Measurements from ENCODE around the gene EDA.

EDA gene

DNA sequence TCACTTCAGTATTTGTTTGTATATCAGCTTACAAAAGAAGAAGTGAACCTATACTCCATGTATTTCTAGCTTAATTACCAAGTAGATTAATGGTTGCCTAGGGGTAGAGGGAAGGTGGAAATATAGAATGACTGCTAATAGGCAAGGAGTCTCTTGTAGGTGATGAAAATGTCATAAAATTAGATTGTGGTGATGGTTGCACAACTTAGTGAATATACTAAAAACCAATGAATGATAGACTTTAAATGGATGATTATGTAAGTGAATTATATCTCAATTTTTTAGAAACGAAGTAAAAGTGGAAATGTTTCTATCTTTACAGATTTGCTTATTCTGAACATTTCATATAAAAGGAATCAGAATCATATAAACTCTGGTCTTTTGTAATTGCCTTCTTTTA is 268.3 kb downstream of the EDA start:
- no peaks in the 10 kb centered on the region for H3K36me3 ChIP-seq (ENCODE audit: control insufficient read depth, insufficient read depth, low read length)
- no peak overlapping the region for H3K4me3 ChIP-seq (ENCODE audit: low read length)
- H3K9ac ChIP-seq (ENCODE audit: low read length) = no peak overlapping the region
- no peaks in the 10 kb centered on the region for H3K27me3 ChIP-seq (ENCODE audit: control insufficient read depth, insufficient read depth, low read length)
- no peaks in the 10 kb centered on the region for H3K4me1 ChIP-seq (ENCODE audit: control insufficient read depth, insufficient read depth, low read length)
- H3K27ac ChIP-seq (ENCODE audit: low read depth, low read length) = no peak overlapping the region

DNA sequence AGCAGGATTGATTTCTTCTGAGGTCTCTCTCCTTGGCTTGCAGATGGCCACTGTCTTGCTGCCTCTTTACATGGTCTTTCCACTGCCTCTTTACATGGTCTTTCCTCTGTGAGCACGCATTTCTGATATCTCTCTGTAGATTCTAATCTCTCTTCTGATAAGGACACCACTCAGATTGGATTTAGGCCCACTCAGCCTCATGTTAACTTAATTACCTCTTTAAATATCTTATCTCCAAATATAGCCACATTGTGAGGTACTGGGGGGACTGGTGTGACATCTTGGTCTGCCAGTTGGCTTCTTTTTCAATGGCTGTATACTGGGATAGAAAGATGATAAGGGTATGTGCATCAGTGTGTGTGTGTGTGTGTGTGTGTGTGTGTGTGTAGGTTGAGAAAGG is 280.1 kb downstream of the EDA start:
- no peak overlapping the region for H3K4me3 ChIP-seq (ENCODE audit: low read length)
- H3K27me3 ChIP-seq (ENCODE audit: control insufficient read depth, insufficient read depth, low read length) = no peaks in the 10 kb centered on the region
- no peaks in the 10 kb centered on the region for H3K4me1 ChIP-seq (ENCODE audit: control insufficient read depth, insufficient read depth, low read length)
- no peak overlapping the region for H3K27ac ChIP-seq (ENCODE audit: low read depth, low read length)
- no peak overlapping the region for H3K9ac ChIP-seq (ENCODE audit: low read length)
- no peaks in the 10 kb centered on the region for H3K36me3 ChIP-seq (ENCODE audit: control insufficient read depth, insufficient read depth, low read length)

DNA sequence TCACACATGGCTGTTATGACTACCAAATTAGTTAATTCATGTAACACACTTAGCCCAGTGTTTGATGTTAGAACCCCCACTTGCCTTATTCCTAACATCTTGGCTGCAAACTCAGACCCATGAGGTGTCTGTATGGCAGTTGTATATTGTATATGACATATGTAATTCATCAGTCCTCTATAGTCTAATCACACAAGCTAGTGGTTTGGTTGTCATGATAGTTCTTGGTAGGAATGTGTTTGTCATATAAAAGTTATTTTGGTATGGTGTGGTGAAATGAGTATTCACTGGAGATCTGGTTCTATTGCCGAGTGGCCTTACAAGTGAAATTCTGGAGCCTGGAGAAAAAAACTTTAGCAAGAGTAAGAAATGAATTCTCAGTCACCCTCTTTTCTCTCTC is 284.6 kb downstream of the EDA start:
- no peaks in the 10 kb centered on the region for H3K4me1 ChIP-seq (ENCODE audit: control insufficient read depth, insufficient read depth, low read length)
- H3K4me3 ChIP-seq (ENCODE audit: low read length) = no peak overlapping the region
- no peaks in the 10 kb centered on the region for H3K36me3 ChIP-seq (ENCODE audit: control insufficient read depth, insufficient read depth, low read length)
- H3K27ac ChIP-seq (ENCODE audit: low read depth, low read length) = no peak overlapping the region
- H3K27me3 ChIP-seq (ENCODE audit: control insufficient read depth, insufficient read depth, low read length) = no peaks in the 10 kb centered on the region
- no peak overlapping the region for H3K9ac ChIP-seq (ENCODE audit: low read length)

DNA sequence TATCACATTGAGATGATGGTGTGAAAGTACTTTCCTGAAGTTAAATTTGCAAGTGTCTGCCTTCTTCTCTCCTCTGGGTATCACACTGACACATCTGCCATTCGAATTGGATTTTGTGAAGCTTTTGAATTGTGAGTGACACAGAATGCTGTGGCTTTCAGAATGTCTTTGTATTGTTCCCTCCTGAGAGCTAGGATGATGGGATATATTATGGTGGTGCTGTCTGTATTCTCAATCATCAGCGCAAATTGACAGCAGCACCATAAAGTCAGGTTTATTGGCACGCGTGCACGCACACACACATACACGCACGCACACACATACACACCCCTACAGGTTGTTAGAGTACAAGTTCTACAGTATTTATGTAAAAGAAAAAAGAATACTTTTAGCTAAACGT is 290.5 kb downstream of the EDA start:
- H3K36me3 ChIP-seq (ENCODE audit: control insufficient read depth, insufficient read depth, low read length) = no peaks in the 10 kb centered on the region
- H3K27ac ChIP-seq (ENCODE audit: low read depth, low read length) = no peak overlapping the region
- no peak overlapping the region for H3K4me3 ChIP-seq (ENCODE audit: low read length)
- no peaks in the 10 kb centered on the region for H3K27me3 ChIP-seq (ENCODE audit: control insufficient read depth, insufficient read depth, low read length)
- no peaks in the 10 kb centered on the region for H3K4me1 ChIP-seq (ENCODE audit: control insufficient read depth, insufficient read depth, low read length)
- no peak overlapping the region for H3K9ac ChIP-seq (ENCODE audit: low read length)

DNA sequence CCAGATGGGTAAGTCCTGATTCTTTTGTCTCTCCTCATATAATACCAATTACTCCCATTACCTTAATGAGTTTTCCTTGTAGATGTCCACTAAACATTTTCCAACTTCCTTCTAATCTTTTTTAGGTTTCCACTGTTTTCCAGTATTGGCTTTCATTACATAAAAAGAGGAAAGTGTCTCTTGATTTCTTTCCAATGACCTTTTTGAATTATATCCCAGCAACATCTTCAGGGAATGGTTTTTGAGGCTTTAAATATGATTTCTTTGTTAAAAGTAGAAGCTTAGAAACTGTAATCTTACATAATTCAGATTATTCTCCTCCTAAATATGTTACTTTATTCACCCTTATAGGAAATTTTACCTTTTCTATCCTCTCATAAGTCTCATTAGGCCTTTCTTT is 298.9 kb downstream of the EDA start:
- no peaks in the 10 kb centered on the region for H3K36me3 ChIP-seq (ENCODE audit: control insufficient read depth, insufficient read depth, low read length)
- H3K27me3 ChIP-seq (ENCODE audit: control insufficient read depth, insufficient read depth, low read length) = no peaks in the 10 kb centered on the region
- no peaks in the 10 kb centered on the region for H3K4me1 ChIP-seq (ENCODE audit: control insufficient read depth, insufficient read depth, low read length)

DNA sequence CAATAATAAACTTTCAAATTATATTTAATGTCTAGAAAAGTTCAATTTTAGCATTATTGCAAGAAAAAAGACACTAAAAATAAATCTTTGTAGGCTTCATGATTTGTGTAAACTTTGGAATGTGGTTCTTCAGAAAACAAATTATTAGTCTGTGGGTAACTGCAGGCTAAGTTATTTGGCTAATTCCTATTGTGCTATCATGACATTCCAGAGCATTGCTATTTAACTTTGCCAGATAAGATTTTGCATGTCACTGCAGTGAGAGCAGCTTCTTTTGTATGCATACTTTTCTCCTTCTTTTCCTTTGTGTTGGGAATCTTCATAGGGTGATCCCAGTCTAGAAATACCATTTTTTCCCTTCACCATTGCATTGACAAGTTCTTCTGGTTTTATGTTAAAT is 303.8 kb downstream of the EDA start:
- Histone ChIP-seq H3K4me3 (ENCODE audit: low read length) (no peak overlapping the region), H3K4me1 (ENCODE audit: control insufficient read depth, insufficient read depth, low read length) (no peaks in the 10 kb centered on the region), H3K36me3 (ENCODE audit: control insufficient read depth, insufficient read depth, low read length) (no peaks in the 10 kb centered on the region), H3K27ac (ENCODE audit: low read depth, low read length) (no peak overlapping the region), H3K27me3 (ENCODE audit: control insufficient read depth, insufficient read depth, low read length) (no peaks in the 10 kb centered on the region), H3K9ac (ENCODE audit: low read length) (no peak overlapping the region)

More for the DNA sequence above, 298.9 kb downstream of the EDA start:
- Histone ChIP-seq H3K27ac (ENCODE audit: low read depth, low read length) (no peak overlapping the region), H3K9ac (ENCODE audit: low read length) (no peak overlapping the region), H3K4me3 (ENCODE audit: low read length) (no peak overlapping the region)

DNA sequence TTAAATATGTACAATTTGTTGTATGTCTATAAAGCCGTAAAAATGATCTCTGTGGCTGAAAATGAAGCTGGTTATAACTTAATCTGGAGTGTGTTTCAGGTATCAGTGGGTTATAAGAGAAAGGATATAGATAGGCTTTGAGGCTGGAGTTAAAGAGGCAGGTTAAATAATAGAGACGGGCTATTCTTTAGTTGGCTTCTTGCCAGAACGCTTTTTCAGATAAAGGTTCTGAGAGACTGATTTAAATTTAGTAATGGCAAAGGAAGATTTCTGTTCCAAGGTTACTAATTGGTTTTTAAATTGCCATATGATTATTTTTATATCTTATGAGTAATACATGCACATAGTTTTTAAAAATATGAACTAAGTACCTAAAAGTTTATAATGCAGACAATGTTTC is 316.4 kb downstream of the EDA start:
- no peaks in the 10 kb centered on the region for H3K4me1 ChIP-seq (ENCODE audit: control insufficient read depth, insufficient read depth, low read length)
- no peaks in the 10 kb centered on the region for H3K27me3 ChIP-seq (ENCODE audit: control insufficient read depth, insufficient read depth, low read length)
- H3K9ac ChIP-seq (ENCODE audit: low read length) = no peak overlapping the region
- H3K4me3 ChIP-seq (ENCODE audit: low read length) = no peak overlapping the region
- no peaks in the 10 kb centered on the region for H3K36me3 ChIP-seq (ENCODE audit: control insufficient read depth, insufficient read depth, low read length)
- no peak overlapping the region for H3K27ac ChIP-seq (ENCODE audit: low read depth, low read length)

DNA sequence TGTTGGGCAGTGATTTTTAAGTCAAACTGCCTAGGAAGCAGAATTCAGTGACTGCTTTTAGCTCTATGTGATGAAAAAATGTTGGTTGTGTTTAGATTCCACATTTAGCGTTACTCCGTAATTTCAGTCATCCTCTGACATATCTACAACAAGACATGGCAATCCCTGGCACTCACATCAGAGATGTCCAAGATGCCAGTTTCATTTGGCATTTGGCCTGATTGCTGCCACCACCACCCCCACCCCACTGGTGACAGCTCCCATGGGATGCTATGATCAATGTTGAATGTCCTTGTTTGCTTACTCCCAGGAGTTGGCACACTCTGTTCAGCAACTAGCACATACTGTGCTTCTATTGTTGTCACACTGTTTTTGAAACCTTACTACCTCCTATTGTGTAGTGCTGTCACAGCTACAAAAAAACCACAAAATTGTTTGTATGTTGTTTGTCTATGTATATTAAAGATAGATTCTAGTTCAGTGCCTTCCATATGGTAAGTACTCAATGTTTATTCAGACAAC is 332.4 kb downstream of the EDA start:
- no peaks in the 10 kb centered on the region for H3K36me3 ChIP-seq (ENCODE audit: control insufficient read depth, insufficient read depth, low read length)
- no peaks in the 10 kb centered on the region for H3K27me3 ChIP-seq (ENCODE audit: control insufficient read depth, insufficient read depth, low read length)
- no peak overlapping the region for H3K4me3 ChIP-seq (ENCODE audit: low read length)
- H3K27ac ChIP-seq (ENCODE audit: low read depth, low read length) = no peak overlapping the region
- H3K9ac ChIP-seq (ENCODE audit: low read length) = no peak overlapping the region
- H3K4me1 ChIP-seq (ENCODE audit: control insufficient read depth, insufficient read depth, low read length) = no peaks in the 10 kb centered on the region

DNA sequence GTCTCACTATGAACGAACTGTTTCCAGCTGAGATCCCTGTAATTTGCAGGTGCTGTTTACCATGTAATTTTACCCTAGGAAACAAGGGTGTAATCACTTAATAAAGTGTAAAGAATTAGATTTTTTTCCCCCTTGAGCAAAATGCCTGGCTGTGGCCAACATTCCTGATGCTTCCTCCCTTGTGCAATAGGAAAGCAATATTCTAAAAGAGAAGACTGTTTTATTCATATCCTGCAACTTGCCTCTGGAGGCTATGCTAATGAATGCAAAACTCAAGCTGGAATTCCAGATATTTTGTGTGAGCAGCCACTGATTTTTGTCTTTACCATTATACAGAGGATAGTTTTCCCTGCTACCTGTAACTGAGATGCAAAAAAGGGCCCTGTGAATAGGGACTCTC is 335.8 kb downstream of the EDA start:
- Histone ChIP-seq H3K9ac (ENCODE audit: low read length) (no peak overlapping the region), H3K4me3 (ENCODE audit: low read length) (no peak overlapping the region), H3K36me3 (ENCODE audit: control insufficient read depth, insufficient read depth, low read length) (no peaks in the 10 kb centered on the region), H3K27me3 (ENCODE audit: control insufficient read depth, insufficient read depth, low read length) (no peaks in the 10 kb centered on the region), H3K27ac (ENCODE audit: low read depth, low read length) (no peak overlapping the region), H3K4me1 (ENCODE audit: control insufficient read depth, insufficient read depth, low read length) (no peaks in the 10 kb centered on the region)

DNA sequence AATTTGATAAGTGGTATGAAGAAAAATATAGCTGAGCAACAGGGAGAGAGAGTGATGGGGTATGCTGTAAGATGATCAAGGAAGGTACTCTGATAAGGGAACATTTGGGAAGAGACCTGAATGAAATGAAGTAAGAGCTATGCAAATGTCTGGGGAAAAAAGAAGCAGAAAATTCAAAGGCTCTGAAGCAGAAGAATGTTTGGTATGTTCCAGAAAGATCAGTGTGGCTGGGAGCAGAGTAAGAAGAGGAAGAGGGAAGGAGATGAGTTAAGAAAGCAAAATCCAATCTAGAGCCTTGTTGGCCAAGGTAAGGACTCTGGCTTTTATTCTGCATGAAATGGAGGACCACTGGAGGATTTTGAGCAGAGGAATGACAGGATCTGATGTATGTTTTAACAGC is 343.8 kb downstream of the EDA start:
- Histone ChIP-seq H3K36me3 (ENCODE audit: control insufficient read depth, insufficient read depth, low read length) (no peaks in the 10 kb centered on the region), H3K4me3 (ENCODE audit: low read length) (no peak overlapping the region), H3K27me3 (ENCODE audit: control insufficient read depth, insufficient read depth, low read length) (no peaks in the 10 kb centered on the region), H3K4me1 (ENCODE audit: control insufficient read depth, insufficient read depth, low read length) (no peaks in the 10 kb centered on the region), H3K27ac (ENCODE audit: low read depth, low read length) (no peak overlapping the region), H3K9ac (ENCODE audit: low read length) (no peak overlapping the region)

DNA sequence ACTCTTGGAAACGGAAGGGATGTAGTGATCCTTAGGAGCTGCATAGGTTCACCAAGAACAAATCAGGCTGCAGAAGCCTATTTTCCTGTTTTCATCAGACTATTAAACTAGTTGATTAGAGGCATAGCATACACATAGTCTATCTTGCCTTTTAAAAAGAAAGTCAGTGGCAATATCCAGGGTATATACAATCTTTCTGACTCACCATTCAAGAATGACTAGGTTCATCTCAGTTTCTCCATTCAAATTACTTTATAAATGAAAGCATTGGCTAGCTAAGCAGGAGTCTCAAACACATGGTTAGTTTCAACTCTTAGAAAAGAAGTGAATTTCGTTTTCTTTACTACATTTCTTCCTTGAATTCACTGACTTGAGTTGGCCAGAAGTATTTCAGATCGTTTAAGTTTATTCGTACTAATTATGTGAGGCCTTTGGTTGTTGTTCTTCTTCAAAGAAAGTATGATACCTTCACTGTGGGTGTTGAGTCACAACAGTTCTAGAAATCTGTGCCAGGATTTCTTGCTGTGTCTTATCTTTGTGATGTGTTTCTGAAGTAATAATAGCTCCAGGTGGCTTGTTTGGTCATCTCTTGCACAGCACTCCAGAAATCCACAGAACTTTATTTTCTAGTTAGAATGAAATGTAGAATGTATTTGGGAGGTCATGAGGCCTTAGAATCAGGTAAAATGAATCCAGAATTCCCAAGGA is 345.6 kb downstream of the EDA start:
- no peaks in the 10 kb centered on the region for H3K4me1 ChIP-seq (ENCODE audit: control insufficient read depth, insufficient read depth, low read length)
- no peak overlapping the region for H3K9ac ChIP-seq (ENCODE audit: low read length)
- H3K27ac ChIP-seq (ENCODE audit: low read depth, low read length) = no peak overlapping the region
- H3K27me3 ChIP-seq (ENCODE audit: control insufficient read depth, insufficient read depth, low read length) = no peaks in the 10 kb centered on the region
- H3K36me3 ChIP-seq (ENCODE audit: control insufficient read depth, insufficient read depth, low read length) = no peaks in the 10 kb centered on the region
- H3K4me3 ChIP-seq (ENCODE audit: low read length) = no peak overlapping the region

DNA sequence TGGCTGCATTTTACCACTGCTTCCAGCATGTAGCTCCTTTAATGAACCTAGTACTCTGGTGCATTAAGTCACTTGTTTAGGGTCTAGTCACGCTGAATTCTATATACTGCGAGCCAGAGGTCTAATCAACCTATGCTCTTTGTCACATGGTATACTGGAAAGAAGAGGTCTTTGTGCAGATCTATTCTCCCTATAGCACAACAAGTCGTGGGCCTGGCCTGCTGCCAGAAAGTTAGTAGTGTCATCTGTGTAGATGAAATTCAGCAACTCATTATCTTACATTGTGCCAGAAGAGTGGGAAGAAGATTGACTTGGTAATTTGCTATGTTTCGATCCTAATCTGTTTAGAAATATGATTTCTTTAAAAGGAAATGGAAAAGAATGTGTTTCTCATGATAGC is 353.0 kb downstream of the EDA start:
- H3K27me3 ChIP-seq (ENCODE audit: control insufficient read depth, insufficient read depth, low read length) = no peaks in the 10 kb centered on the region
- no peaks in the 10 kb centered on the region for H3K36me3 ChIP-seq (ENCODE audit: control insufficient read depth, insufficient read depth, low read length)
- H3K9ac ChIP-seq (ENCODE audit: low read length) = no peak overlapping the region
- no peaks in the 10 kb centered on the region for H3K4me1 ChIP-seq (ENCODE audit: control insufficient read depth, insufficient read depth, low read length)
- H3K27ac ChIP-seq (ENCODE audit: low read depth, low read length) = no peak overlapping the region
- no peak overlapping the region for H3K4me3 ChIP-seq (ENCODE audit: low read length)

DNA sequence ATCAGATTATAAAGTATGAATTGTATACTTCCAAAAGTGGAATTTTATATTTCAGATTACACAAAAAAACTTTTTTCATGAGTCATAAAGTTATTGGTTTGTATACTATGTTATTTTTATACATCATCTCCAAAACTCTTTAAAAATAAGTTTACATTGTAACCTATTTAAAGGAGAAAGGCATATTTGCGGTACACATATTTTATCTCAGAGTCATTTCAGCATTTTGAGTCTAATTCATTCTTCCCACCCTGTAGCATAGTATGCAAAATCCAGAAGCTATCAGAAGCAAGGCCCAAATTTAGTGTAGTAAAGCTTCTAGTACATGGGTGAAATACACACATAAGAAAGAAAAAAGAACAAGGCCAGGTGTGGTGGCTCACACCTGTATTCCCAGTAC is 353.5 kb downstream of the EDA start:
- Histone ChIP-seq H3K27me3 (ENCODE audit: control insufficient read depth, insufficient read depth, low read length) (no peaks in the 10 kb centered on the region), H3K36me3 (ENCODE audit: control insufficient read depth, insufficient read depth, low read length) (no peaks in the 10 kb centered on the region), H3K9ac (ENCODE audit: low read length) (no peak overlapping the region), H3K27ac (ENCODE audit: low read depth, low read length) (no peak overlapping the region), H3K4me1 (ENCODE audit: control insufficient read depth, insufficient read depth, low read length) (no peaks in the 10 kb centered on the region), H3K4me3 (ENCODE audit: low read length) (no peak overlapping the region)
